Neuronal stem cell (in vitro differentiated cells): Measurements from ENCODE around the gene ZGLP1.
A peak's percentile ranks its signal among the peaks of the same experiment; 100 is the strongest.

Source experiments
- DNase-seq: peaks from one replicate; pipeline ENCODE4 v3.0.0-alpha.2; 2013; ENCODE audit warnings: low spot score
- H2AFZ ChIP-seq: one replicate; pipeline ENCODE4 v1.6.1; 2013; ENCODE audit warnings: mild to moderate bottlenecking, low read length, inconsistent platforms
- H2AK5ac ChIP-seq: 2 replicates; pipeline ENCODE4 v1.6.1; 2013; ENCODE audit warnings: low read depth, mild to moderate bottlenecking, inconsistent platforms, low read length, moderate library complexity, mixed read lengths
- H2BK120ac ChIP-seq: 2 replicates; pipeline ENCODE4 v1.6.1; 2013; ENCODE audit warnings: low read depth, mild to moderate bottlenecking, inconsistent platforms, low read length, moderate library complexity, mixed read lengths
- H2BK12ac ChIP-seq: one replicate; pipeline ENCODE4 v1.6.1; 2013; ENCODE audit warnings: low read length, inconsistent platforms
- H2BK15ac ChIP-seq: 2 replicates; pipeline ENCODE4 v1.6.1; 2013; ENCODE audit warnings: mild to moderate bottlenecking, low read length, inconsistent platforms, mixed read lengths
- H2BK5ac ChIP-seq: one replicate; pipeline ENCODE4 v1.6.1; 2013; ENCODE audit warnings: inconsistent platforms, mild to moderate bottlenecking, low read length, moderate library complexity
- H3K14ac ChIP-seq: one replicate; pipeline ENCODE4 v1.6.1; 2013; ENCODE audit warnings: low read length, inconsistent platforms
- H3K18ac ChIP-seq: 2 replicates; pipeline ENCODE4 v1.6.1; 2013; ENCODE audit warnings: low read length, inconsistent platforms
- H3K23ac ChIP-seq: 2 replicates; pipeline ENCODE4 v1.6.1; 2013; ENCODE audit warnings: low read depth, mild to moderate bottlenecking, mixed read lengths, low read length, inconsistent platforms; ENCODE audit not compliant: poor library complexity
- H3K27ac ChIP-seq: replicated peaks from 3 replicates; pipeline ENCODE4 v1.5.1; 2013; ENCODE audit warnings: low read length, inconsistent platforms
- H3K27me3 ChIP-seq, 3 experiments: 2 replicates each; pipeline ENCODE4 v1.6.1; 2013; ENCODE audit warnings: low read length in 3 of 3, mild to moderate bottlenecking in 2 of 3, inconsistent platforms in 1 of 3, low read depth in 1 of 3, mixed read lengths in 1 of 3, moderate library complexity in 1 of 3; ENCODE audit not compliant: control insufficient read depth in 3 of 3, insufficient read depth in 3 of 3
- H3K36me3 ChIP-seq, 2 donors: replicated peaks in 1 of 2; 2 replicates each; pipeline ENCODE4 v1.6.1; 2013; ENCODE audit warnings: low read length in 2 of 2; ENCODE audit not compliant: control insufficient read depth in 2 of 2, insufficient read depth in 2 of 2
- H3K4ac ChIP-seq: 2 replicates; pipeline ENCODE4 v1.6.1; 2013; ENCODE audit warnings: inconsistent platforms, mild to moderate bottlenecking, low read length, moderate library complexity
- H3K4me1 ChIP-seq, 2 donors: 1 replicate in 1 of 2; 2 replicates in 1 of 2; pipeline ENCODE4 v1.6.1; 2013; ENCODE audit warnings: low read length in 2 of 2, low read depth in 1 of 2; ENCODE audit not compliant: control insufficient read depth in 2 of 2, insufficient read depth in 1 of 2
- H3K4me2 ChIP-seq: one replicate; pipeline ENCODE4 v1.6.1; 2013; ENCODE audit warnings: mild to moderate bottlenecking, low read length, inconsistent platforms; ENCODE audit not compliant: insufficient read depth, poor library complexity, severe bottlenecking
- H3K4me3 ChIP-seq, 2 donors: 2 replicates each; pipeline ENCODE4 v1.5.1; 2013; ENCODE audit warnings: low read length in 2 of 2, mild to moderate bottlenecking in 2 of 2, inconsistent platforms in 1 of 2, moderate library complexity in 1 of 2
- H3K79me1 ChIP-seq: one replicate; pipeline ENCODE4 v1.6.1; 2013; ENCODE audit warnings: low read depth, mild to moderate bottlenecking, inconsistent platforms, low read length, moderate library complexity
- H3K9ac ChIP-seq: one replicate; pipeline ENCODE4 v1.6.1; 2013; ENCODE audit warnings: mild to moderate bottlenecking, low read depth, low read length, inconsistent platforms; ENCODE audit not compliant: poor library complexity
- H3K9me3 ChIP-seq, 2 donors: replicated peaks in 1 of 2; 2 replicates each; pipeline versions ENCODE3 to v1.6.1; 2013; ENCODE audit warnings: low read length in 2 of 2, mild to moderate bottlenecking in 2 of 2, inconsistent platforms in 1 of 2, low read depth in 1 of 2, mixed read lengths in 1 of 2, moderate library complexity in 1 of 2; ENCODE audit not compliant: control insufficient read depth in 2 of 2, insufficient read depth in 1 of 2
- H4K8ac ChIP-seq: one replicate; pipeline ENCODE4 v1.6.1; 2013; ENCODE audit warnings: low read depth, mild to moderate bottlenecking, inconsistent platforms, low read length, moderate library complexity
- H4K91ac ChIP-seq: one replicate; pipeline ENCODE4 v1.6.1; 2013; ENCODE audit warnings: low read length, low read depth, mild to moderate bottlenecking, inconsistent platforms; ENCODE audit not compliant: poor library complexity
- WGBS, 2 donors: extraction: QIAGEN DNeasy Blood & Tissue Kit; methylation state at CpG; one replicate each; pipeline ENCODE4 v1.1.7; 2013; ENCODE audit warnings: missing lambda C conversion rate in 2 of 2, mixed read lengths in 1 of 2; ENCODE audit not compliant: insufficient read length in 2 of 2, insufficient replicate concordance in 1 of 2; ENCODE audit errors: extremely low coverage in 2 of 2; 5-methylcytosine and 5-hydroxymethylcytosine counted together

The ZGLP1 gene

GRCh38 chr19:10269333-10270179 is 40.1 kb downstream of the ZGLP1 start:
- H3K27me3 ChIP-seq: peaks cover 0 to 29% (median 20%) of the 10 kb centered on the region in 3 experiments
- H3K27ac ChIP-seq: no peak overlapping the region
- peak overlapping the region; percentile 58 for H3K4me2 ChIP-seq
- peak overlapping the region; percentile 86 for H2BK12ac ChIP-seq
- H2BK5ac ChIP-seq: peak overlapping the region; percentile 44
- H3K14ac ChIP-seq: peak overlapping the region; percentile 38
- peaks cover 8 to 18% of the 10 kb centered on the region in 2 donors for H3K4me1 ChIP-seq
- H4K91ac ChIP-seq: peak overlapping the region; percentile 72
- H3K36me3 ChIP-seq: peaks cover 0 to under 1% of the 10 kb centered on the region in 2 donors
- peak overlapping the region; percentile 50 for H3K9ac ChIP-seq
- H2BK120ac ChIP-seq: no peak overlapping the region
- DNase-seq: peak; percentile 69
- no peaks in the 10 kb centered on the region for H3K79me1 ChIP-seq
- no CpG with 5 or more reads among the region's 59 CpGs for WGBS, 2 donors
- peak overlapping the region; percentile 46 for H2BK15ac ChIP-seq
- peak overlapping the region; percentile 91 for H2AK5ac ChIP-seq
- H4K8ac ChIP-seq: no peak overlapping the region
- peak overlapping the region; percentile 93 for H3K23ac ChIP-seq
- H3K18ac ChIP-seq: peak overlapping the region; percentile 94
- H3K4ac ChIP-seq: no peak overlapping the region
- no peaks in the 10 kb centered on the region for H3K9me3 ChIP-seq
- peak overlapping the region; percentile 93 for H2AFZ ChIP-seq
- H3K4me3 ChIP-seq: no peak overlapping the region

GRCh38 chr19:10268071-10268470 is 41.5 kb downstream of the ZGLP1 start:
- Histone ChIP-seq H3K4me2 (no peak overlapping the region), H3K27me3 (peaks cover 0 to 29% (median 20%) of the 10 kb centered on the region in 3 experiments), H2BK12ac (no peak overlapping the region), H2AFZ (peak overlapping the region; percentile 79), H4K8ac (no peak overlapping the region), H2BK15ac (peak overlapping the region; percentile 19), H3K9ac (no peak overlapping the region), H3K14ac (no peak overlapping the region), H4K91ac (no peak overlapping the region), H3K27ac (no peak overlapping the region), H3K79me1 (no peaks in the 10 kb centered on the region), H3K18ac (no peak overlapping the region), H2AK5ac (no peak overlapping the region), H3K36me3 (no peaks in the 10 kb centered on the region), H3K9me3 (no peaks in the 10 kb centered on the region), H3K23ac (no peak overlapping the region), H3K4me1 (peaks cover 8 to 18% of the 10 kb centered on the region in 2 donors), H2BK120ac (no peak overlapping the region), H3K4me3 (no peak overlapping the region), H2BK5ac (no peak overlapping the region), H3K4ac (no peak overlapping the region)
- DNase-seq: no peak
- no CpG with 5 or more reads among the region's 6 CpGs for WGBS, 2 donors

GRCh38 chr19:10266706-10267105 is 42.9 kb downstream of the ZGLP1 start:
- Histone ChIP-seq H3K18ac (no peak overlapping the region), H3K79me1 (no peaks in the 10 kb centered on the region), H2BK15ac (no peak overlapping the region), H4K91ac (no peak overlapping the region), H3K9ac (no peak overlapping the region), H3K4ac (no peak overlapping the region), H3K36me3 (no peaks in the 10 kb centered on the region), H2AK5ac (no peak overlapping the region), H2BK12ac (no peak overlapping the region), H3K23ac (no peak overlapping the region), H3K4me1 (peaks cover 8 to 16% of the 10 kb centered on the region in 2 donors), H3K27me3 (peaks cover 0 to 23% (median 20%) of the 10 kb centered on the region in 3 experiments), H3K14ac (no peak overlapping the region), H3K4me2 (no peak overlapping the region), H2BK5ac (no peak overlapping the region), H4K8ac (no peak overlapping the region), H2BK120ac (no peak overlapping the region), H3K4me3 (no peak overlapping the region), H3K9me3 (no peaks in the 10 kb centered on the region), H2AFZ (no peak overlapping the region), H3K27ac (no peak overlapping the region)
- WGBS, 2 donors: no CpG with 5 or more reads among the region's 7 CpGs
- DNase-seq: no peak

- Histone ChIP-seq H3K4me3 (no peak overlapping the region), H2AFZ (no peak overlapping the region), H3K18ac (no peak overlapping the region), H3K27ac (no peak overlapping the region), H2AK5ac (no peak overlapping the region), H2BK5ac (no peak overlapping the region), H3K14ac (no peak overlapping the region), H3K36me3 (peaks cover 14 to 23% of the 10 kb centered on the region in 2 donors), H3K4me2 (no peak overlapping the region), H4K8ac (no peak overlapping the region), H3K9ac (no peak overlapping the region), H3K4me1 (peaks cover 0 to 2% of the 10 kb centered on the region in 2 donors), H4K91ac (no peak overlapping the region), H3K27me3 (no peaks in the 10 kb centered on the region), H3K4ac (no peak overlapping the region), H2BK12ac (no peak overlapping the region), H3K23ac (no peak overlapping the region), H3K79me1 (no peaks in the 10 kb centered on the region), H2BK120ac (no peak overlapping the region), H3K9me3 (no peaks in the 10 kb centered on the region), H2BK15ac (no peak overlapping the region)
- no peak for DNase-seq
- no CpG with 5 or more reads among the region's 7 CpGs for WGBS, 2 donors
Observed at GRCh38 chr19:10262771-10263170, 46.8 kb downstream of the ZGLP1 start.
